Muscle of arm (tissue), 12 donors: ENCODE measurements around the gene RTN4R. TPM values are rescaled to one million over a fixed set of nuclear protein-coding genes. Genes with fewer than 3 reads are reported as not detected.

Experiments used
- DNase-seq: peaks from one replicate; pipeline ENCODE4 v3.0.0-alpha.2; 2013
- polyA plus RNA-seq, 12 donors: library from polyadenylated mRNA; unstranded; fragments of 120-200 nt; gene quantifications; one replicate each; pipeline ENCODE4 v1.2.1, GENCODE V29; 2013; ENCODE audit not compliant: insufficient read length in 12 of 12

The RTN4R gene
- polyA plus RNA-seq, 12 donors, result 5.5 to 23.9 (median 9.7) TPM; not detected in 1

- no peak for DNase-seq
These were observed 49.7 kb downstream of the RTN4R start for GRCh38 chr22:20218326-20218872.

- no peak for DNase-seq
These were observed 50.6 kb downstream of the RTN4R start for GRCh38 chr22:20217563-20217962.

- DNase-seq, result no peak
These were observed 51.1 kb downstream of the RTN4R start for GRCh38 chr22:20216863-20217499.

GRCh38 chr22:20215742-20216141 lies 52.4 kb downstream of the RTN4R start:
- DNase-seq, result no peak

- no peak for DNase-seq
These were observed 53.3 kb downstream of the RTN4R start for GRCh38 chr22:20214853-20215252.

- no peak for DNase-seq
These were observed 54.0 kb downstream of the RTN4R start for GRCh38 chr22:20213833-20214708.

- DNase-seq, result no peak
These were observed 55.1 kb downstream of the RTN4R start for GRCh38 chr22:20212754-20213699.

- peak; percentile 35 for DNase-seq
These were observed 55.9 kb downstream of the RTN4R start for GRCh38 chr22:20211997-20212753.

GRCh38 chr22:20211409-20211996 lies 56.6 kb downstream of the RTN4R start:
- DNase-seq, result no peak

- DNase-seq, result no peak
These were observed 57.6 kb downstream of the RTN4R start for GRCh38 chr22:20210473-20211059.

- no peak for DNase-seq
These were observed 58.3 kb downstream of the RTN4R start for GRCh38 chr22:20209761-20210250.

GRCh38 chr22:20208713-20209310 lies 59.3 kb downstream of the RTN4R start:
- no peak for DNase-seq

- no peak for DNase-seq
These were observed 60.7 kb downstream of the RTN4R start for GRCh38 chr22:20207277-20208025.

- no peak for DNase-seq
These were observed 61.4 kb downstream of the RTN4R start for GRCh38 chr22:20206709-20207215.

GRCh38 chr22:20205964-20206708 lies 62.0 kb downstream of the RTN4R start:
- peak; percentile 68 for DNase-seq

- DNase-seq, result no peak
These were observed 62.6 kb downstream of the RTN4R start for GRCh38 chr22:20205464-20205963.

GRCh38 chr22:20204806-20205205 lies 63.3 kb downstream of the RTN4R start:
- DNase-seq, result no peak

- no peak for DNase-seq
These were observed 63.8 kb downstream of the RTN4R start for GRCh38 chr22:20204311-20204710.
